ENCODE results near the gene SLC35A4. TPM values are rescaled to one million over a fixed set of nuclear protein-coding genes. Genes with fewer than 3 reads are reported as not detected.

The SLC35A4 gene
- total RNA-seq, 8 experiments from 2014 or later = 13.1 to 64.1 (median 34.1) TPM

Other genes starting within 250 kb of the SLC35A4 start
- gene HBEGF, start 218.2 kb upstream of the SLC35A4 start, total RNA-seq = 10 to 100 TPM in 1 of 8 experiments, 1 to 10 TPM in 5, under 1 TPM in 2; 0.54 to 36.0 (median 1.9) TPM
- under 1 TPM in 2 of 8 experiments, not detected in 6; 0.05 to 0.52 TPM for gene SLC4A9, start 204.6 kb upstream of the SLC35A4 start, total RNA-seq
- 100 to 1,000 TPM in 1 of 8 experiments, 10 to 100 TPM in 7; 37.0 to 110 (median 62.8) TPM for gene ANKHD1, start 163.0 kb upstream of the SLC35A4 start, total RNA-seq
- gene EIF4EBP3, start 17.2 kb upstream of the SLC35A4 start, total RNA-seq = 1 to 10 TPM; 1.2 to 7.8 (median 4.3) TPM
- 10 to 100 TPM; 29.1 to 97.6 (median 47.4) TPM for gene SRA1, start 7.4 kb upstream of the SLC35A4 start, total RNA-seq
- 10 to 100 TPM; 15.7 to 81.1 (median 33.9) TPM for gene APBB3, start 230 bp upstream of the SLC35A4 start, total RNA-seq
- gene CD14, start 68.3 kb downstream of the SLC35A4 start, total RNA-seq = 10 to 100 TPM in 2 of 8 experiments, 1 to 10 TPM in 2, under 1 TPM in 4; 0.11 to 13.4 (median 1.4) TPM
- gene TMCO6, start 74.6 kb downstream of the SLC35A4 start, total RNA-seq = 10 to 100 TPM in 6 of 8 experiments, 1 to 10 TPM in 2; 7.9 to 25.6 (median 11.9) TPM
- gene NDUFA2, start 82.8 kb downstream of the SLC35A4 start, total RNA-seq = 100 to 1,000 TPM in 5 of 8 experiments, 10 to 100 TPM in 3; 93.1 to 149 (median 106) TPM
- 100 to 1,000 TPM in 7 of 8 experiments, 10 to 100 TPM in 1; 92.2 to 153 (median 116) TPM for gene IK, start 83.0 kb downstream of the SLC35A4 start, total RNA-seq
- 10 to 100 TPM in 7 of 8 experiments, 1 to 10 TPM in 1; 9.9 to 29.8 (median 15.1) TPM for gene WDR55, start 100.1 kb downstream of the SLC35A4 start, total RNA-seq
- gene DND1, start 108.7 kb downstream of the SLC35A4 start, total RNA-seq = 1 to 10 TPM in 1 of 8 experiments, under 1 TPM in 3, not detected in 4; 0.43 to 1.0 (median 0.46) TPM
- gene HARS1, start 126.5 kb downstream of the SLC35A4 start, total RNA-seq = 100 to 1,000 TPM in 2 of 8 experiments, 10 to 100 TPM in 6; 53.1 to 102 (median 77.0) TPM
- 10 to 100 TPM; 21.4 to 45.7 (median 32.6) TPM for gene HARS2, start 126.6 kb downstream of the SLC35A4 start, total RNA-seq
- 10 to 100 TPM; 55.0 to 93.8 (median 73.5) TPM for gene ZMAT2, start 135.6 kb downstream of the SLC35A4 start, total RNA-seq
- gene PCDHA1, start 221.3 kb downstream of the SLC35A4 start, total RNA-seq = 1 to 10 TPM in 1 of 8 experiments, under 1 TPM in 7; 0.22 to 1.7 (median 0.68) TPM
- gene PCDHA2, start 230.0 kb downstream of the SLC35A4 start, total RNA-seq = 1 to 10 TPM in 5 of 8 experiments, under 1 TPM in 2, not detected in 1; 0.13 to 6.8 (median 1.5) TPM
- 1 to 10 TPM in 5 of 8 experiments, under 1 TPM in 2, not detected in 1; 0.63 to 5.8 (median 1.6) TPM for gene PCDHA3, start 236.2 kb downstream of the SLC35A4 start, total RNA-seq
- 10 to 100 TPM in 5 of 8 experiments, 1 to 10 TPM in 1, under 1 TPM in 2; 0.05 to 50.8 (median 14.1) TPM for gene PCDHA4, start 242.2 kb downstream of the SLC35A4 start, total RNA-seq